ENCODE measurements around the gene ATP1A4. TPM values are rescaled to one million over a fixed set of nuclear protein-coding genes. Genes with fewer than 3 reads are reported as not detected.
A peak's percentile ranks its signal among the peaks of the same experiment; 100 is the strongest.
"Not testable (repeated sequence)": the region's sequence is repeated elsewhere in the genome, so short reads cannot be mapped to it uniquely, and the experiment has no call there.

ATP1A4 gene
- total RNA-seq, 1 donor from 2014 or later = not detected

GRCh38 chr1:160124705-160125478, 26.5 kb upstream of the ATP1A4 start:
- ATAC-seq = peak; percentile 95

- no peak for ATAC-seq
Observed at GRCh38 chr1:160125746-160126145, 25.7 kb upstream of the ATP1A4 start.

- not testable (repeated sequence) for ATAC-seq
Observed at GRCh38 chr1:160126342-160126741, 25.1 kb upstream of the ATP1A4 start.

GRCh38 chr1:160127381-160127780, 24.0 kb upstream of the ATP1A4 start:
- no peak for ATAC-seq

- peak; percentile 32 for ATAC-seq
Observed at GRCh38 chr1:160127865-160128523, 23.4 kb upstream of the ATP1A4 start.

GRCh38 chr1:160128636-160129035, 22.8 kb upstream of the ATP1A4 start:
- no peak for ATAC-seq

GRCh38 chr1:160129046-160129445, 22.4 kb upstream of the ATP1A4 start:
- ATAC-seq = no peak

GRCh38 chr1:160129558-160129957, 21.8 kb upstream of the ATP1A4 start:
- ATAC-seq = no peak

- ATAC-seq = no peak
Observed at GRCh38 chr1:160129966-160130365, 21.4 kb upstream of the ATP1A4 start.

GRCh38 chr1:160130486-160130885, 20.9 kb upstream of the ATP1A4 start:
- no peak for ATAC-seq

- ATAC-seq = no peak
Observed at GRCh38 chr1:160130939-160131338, 20.5 kb upstream of the ATP1A4 start.

- no peak for ATAC-seq
Observed at GRCh38 chr1:160131803-160132565, 19.4 kb upstream of the ATP1A4 start.

- no peak for ATAC-seq
Observed at GRCh38 chr1:160133990-160134770, 17.2 kb upstream of the ATP1A4 start.

- no peak for ATAC-seq
Observed at GRCh38 chr1:160134791-160135572, 16.4 kb upstream of the ATP1A4 start.

GRCh38 chr1:160136121-160136925, 15.1 kb upstream of the ATP1A4 start:
- no peak for ATAC-seq

GRCh38 chr1:160136926-160137200, 14.5 kb upstream of the ATP1A4 start:
- ATAC-seq = no peak

- ATAC-seq = no peak
Observed at GRCh38 chr1:160137216-160137862, 14.1 kb upstream of the ATP1A4 start.

GRCh38 chr1:160139840-160140239, 11.6 kb upstream of the ATP1A4 start:
- ATAC-seq = no peak

- no peak for ATAC-seq
Observed at GRCh38 chr1:160143695-160144094, 7.7 kb upstream of the ATP1A4 start.

GRCh38 chr1:160144921-160145320, 6.5 kb upstream of the ATP1A4 start:
- ATAC-seq = no peak

GRCh38 chr1:160146107-160146506, 5.3 kb upstream of the ATP1A4 start:
- no peak for ATAC-seq
